Suprapubic skin (tissue), 4 donors: ENCODE data around the gene TYR. TPM values are rescaled to one million over a fixed set of nuclear protein-coding genes. Genes with fewer than 3 reads are reported as not detected.
"Not testable (repeated sequence)": the region's sequence is repeated elsewhere in the genome, so short reads cannot be mapped to it uniquely, and the experiment has no call there.

Source experiments
- DNase-seq, 2 donors: peaks; one replicate each; pipeline ENCODE4 v3.0.0-alpha.2; 2019; ENCODE audit warnings: low spot score in 2 of 2
- H3K27ac ChIP-seq: fragments of 200-600 bp; sonication (generic); one replicate; pipeline ENCODE4 v1.5.1; 2019
- H3K27me3 ChIP-seq: fragments of 200-600 bp; sonication (generic); one replicate; pipeline ENCODE4 v1.5.1; 2019
- H3K36me3 ChIP-seq: fragments of 200-600 bp; sonication (generic); one replicate; pipeline ENCODE4 v1.5.1; 2019
- H3K4me1 ChIP-seq: fragments of 200-600 bp; sonication (generic); one replicate; pipeline ENCODE4 v1.5.1; 2019
- H3K4me3 ChIP-seq: fragments of 200-600 bp; sonication (generic); one replicate; pipeline ENCODE4 v1.5.1; 2019; ENCODE audit warnings: mild to moderate bottlenecking
- H3K9me3 ChIP-seq: fragments of 200-600 bp; sonication (generic); one replicate; pipeline ENCODE4 v1.5.1; 2019
- EP300 ChIP-seq: sonication (generic); formaldehyde crosslinking; IDR thresholded peaks from one replicate; pipeline ENCODE4 v1.6.1; 2017; ENCODE audit warnings: antibody characterized with exemption
- POLR2A ChIP-seq, 2 donors: fragments of 450-650 bp; IDR thresholded peaks; one replicate each; pipeline ENCODE4 v1.6.1; 2017; ENCODE audit warnings: antibody characterized with exemption in 2 of 2, mild to moderate bottlenecking in 2 of 2, moderate library complexity in 2 of 2
- POLR2AphosphoS5 ChIP-seq, 3 donors: sonication (generic); formaldehyde crosslinking; IDR thresholded peaks; one replicate each; pipeline ENCODE4 v1.6.1; 2017; ENCODE audit warnings: antibody characterized with exemption in 3 of 3
- WGBS: methylation state at CpG from one replicate; pipeline ENCODE4 v1.1.5; 2018; 5-methylcytosine and 5-hydroxymethylcytosine counted together
- total RNA-seq, 4 donors: library from RNA; depleted of rRNA; stranded (reverse); fragments of >200 nt; gene quantifications; one replicate each; pipeline ENCODE4 v1.1.0, GENCODE V29; 2016
- TF ChIP-seq, protein P1 (sequence below), 2 donors: fragments of 200-600 bp in 1 of 2; fragments of 450-650 bp in 1 of 2; sonication (generic) in 1 of 2; IDR thresholded peaks; one replicate each; pipeline ENCODE4 v1.5.1; 2016 to 2019; ENCODE audit warnings: antibody characterized with exemption in 2 of 2, mild to moderate bottlenecking in 1 of 2, moderate library complexity in 1 of 2

The TYR gene
- total RNA-seq, 4 donors from 2014 or later: 9.2 to 29.9 (median 16.3) TPM

GRCh38 chr11:89321401-89321800, 143.7 kb downstream of the TYR start:
- H3K4me3 ChIP-seq: no peak overlapping the region
- no peaks in the 10 kb centered on the region for H3K27me3 ChIP-seq
- no peak for DNase-seq
- no peak for TF ChIP-seq POLR2AphosphoS5 (IDR thresholded peaks at IDR 0.05)
- no peak for TF ChIP-seq POLR2A (IDR thresholded peaks at IDR 0.05)
- TF ChIP-seq, protein P1, sequence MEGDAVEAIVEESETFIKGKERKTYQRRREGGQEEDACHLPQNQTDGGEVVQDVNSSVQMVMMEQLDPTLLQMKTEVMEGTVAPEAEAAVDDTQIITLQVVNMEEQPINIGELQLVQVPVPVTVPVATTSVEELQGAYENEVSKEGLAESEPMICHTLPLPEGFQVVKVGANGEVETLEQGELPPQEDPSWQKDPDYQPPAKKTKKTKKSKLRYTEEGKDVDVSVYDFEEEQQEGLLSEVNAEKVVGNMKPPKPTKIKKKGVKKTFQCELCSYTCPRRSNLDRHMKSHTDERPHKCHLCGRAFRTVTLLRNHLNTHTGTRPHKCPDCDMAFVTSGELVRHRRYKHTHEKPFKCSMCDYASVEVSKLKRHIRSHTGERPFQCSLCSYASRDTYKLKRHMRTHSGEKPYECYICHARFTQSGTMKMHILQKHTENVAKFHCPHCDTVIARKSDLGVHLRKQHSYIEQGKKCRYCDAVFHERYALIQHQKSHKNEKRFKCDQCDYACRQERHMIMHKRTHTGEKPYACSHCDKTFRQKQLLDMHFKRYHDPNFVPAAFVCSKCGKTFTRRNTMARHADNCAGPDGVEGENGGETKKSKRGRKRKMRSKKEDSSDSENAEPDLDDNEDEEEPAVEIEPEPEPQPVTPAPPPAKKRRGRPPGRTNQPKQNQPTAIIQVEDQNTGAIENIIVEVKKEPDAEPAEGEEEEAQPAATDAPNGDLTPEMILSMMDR (IDR thresholded peaks at IDR 0.05): no peak
- TF ChIP-seq EP300: no peak
- WGBS: 78% methylated on average over 2 of the region's 2 CpGs
- no peaks in the 10 kb centered on the region for H3K4me1 ChIP-seq
- no peaks in the 10 kb centered on the region for H3K36me3 ChIP-seq
- H3K27ac ChIP-seq: no peak overlapping the region
- H3K9me3 ChIP-seq: no peaks in the 10 kb centered on the region

- Histone ChIP-seq H3K4me1 (no peaks in the 10 kb centered on the region), H3K27ac (no peak overlapping the region), H3K4me3 (no peak overlapping the region), H3K27me3 (no peaks in the 10 kb centered on the region), H3K36me3 (no peaks in the 10 kb centered on the region), H3K9me3 (no peaks in the 10 kb centered on the region)
- no peak for DNase-seq
- 53% methylated on average over 5 of the region's 5 CpGs for WGBS
- no peak for TF ChIP-seq POLR2AphosphoS5 (IDR thresholded peaks at IDR 0.05)
- no peak for TF ChIP-seq EP300
- no peak for TF ChIP-seq POLR2A (IDR thresholded peaks at IDR 0.05)
- TF ChIP-seq, protein P1 (IDR thresholded peaks at IDR 0.05): no peak
These were observed 150.2 kb downstream of the TYR start for GRCh38 chr11:89327885-89328284.

- H3K4me3 ChIP-seq, H3K36me3 ChIP-seq, H3K27ac ChIP-seq, H3K9me3 ChIP-seq, DNase-seq, H3K27me3 ChIP-seq, H3K4me1 ChIP-seq: not testable (repeated sequence)
- 57% methylated on average over 4 of the region's 4 CpGs for whole genome bisulfite sequencing
These were observed 154.3 kb downstream of the TYR start for GRCh38 chr11:89331940-89332339.

DNA sequence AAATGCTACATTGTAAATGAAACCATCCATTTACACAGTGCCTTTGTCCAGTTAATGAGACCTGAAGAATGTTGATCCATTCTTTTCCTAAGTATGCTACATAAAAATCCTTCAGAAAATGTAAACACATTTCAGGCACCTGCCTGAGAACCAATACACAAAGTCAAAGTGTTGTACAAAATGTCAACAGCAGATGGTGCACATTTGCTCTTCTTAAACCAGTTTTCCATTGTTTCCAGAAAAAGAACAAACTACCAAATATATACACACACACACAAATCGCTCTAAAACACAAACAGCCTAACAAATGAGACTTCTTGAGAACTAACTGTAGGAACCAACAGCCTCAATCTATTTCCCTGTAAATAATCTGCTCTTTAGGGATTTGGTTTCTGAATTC, 156.0 kb downstream of the TYR start:
- H3K4me1 ChIP-seq, H3K27me3 ChIP-seq, DNase-seq, H3K9me3 ChIP-seq, H3K4me3 ChIP-seq, H3K27ac ChIP-seq, H3K36me3 ChIP-seq: not testable (repeated sequence)
- TF ChIP-seq, protein P1 (IDR thresholded peaks at IDR 0.05): peak; percentile 5 to 15
- 38% methylated on average over 1 of the region's 1 CpG for WGBS

DNA sequence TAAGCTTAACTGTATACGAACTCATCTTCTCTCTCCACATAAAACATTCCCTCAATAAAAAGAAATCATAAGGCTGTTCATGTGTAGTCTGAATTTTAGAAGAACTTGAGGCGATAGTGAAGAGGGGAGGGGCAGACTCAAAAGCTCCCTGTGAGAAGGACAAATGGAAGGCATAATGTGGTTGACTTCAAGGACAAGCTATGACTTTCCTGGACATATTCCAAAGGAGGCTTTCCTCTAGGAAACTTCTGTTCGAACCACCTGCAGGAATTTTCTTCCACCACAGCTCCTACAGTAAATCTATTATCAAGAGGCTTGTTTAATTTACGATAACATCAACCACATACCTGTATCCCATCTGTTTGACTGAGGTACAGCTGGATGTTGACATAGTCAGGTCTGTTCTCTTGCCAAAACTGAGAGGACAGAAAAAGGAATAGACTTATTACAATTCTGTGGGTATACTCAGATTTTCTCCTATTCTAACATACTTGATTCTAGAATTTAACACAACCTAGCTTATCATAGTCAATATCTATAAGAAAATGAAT, 159.5 kb downstream of the TYR start:
- H3K4me3 ChIP-seq, H3K36me3 ChIP-seq, H3K4me1 ChIP-seq, H3K9me3 ChIP-seq, H3K27ac ChIP-seq, DNase-seq, H3K27me3 ChIP-seq: not testable (repeated sequence)
- 60% methylated on average over 4 of the region's 4 CpGs for WGBS

DNA sequence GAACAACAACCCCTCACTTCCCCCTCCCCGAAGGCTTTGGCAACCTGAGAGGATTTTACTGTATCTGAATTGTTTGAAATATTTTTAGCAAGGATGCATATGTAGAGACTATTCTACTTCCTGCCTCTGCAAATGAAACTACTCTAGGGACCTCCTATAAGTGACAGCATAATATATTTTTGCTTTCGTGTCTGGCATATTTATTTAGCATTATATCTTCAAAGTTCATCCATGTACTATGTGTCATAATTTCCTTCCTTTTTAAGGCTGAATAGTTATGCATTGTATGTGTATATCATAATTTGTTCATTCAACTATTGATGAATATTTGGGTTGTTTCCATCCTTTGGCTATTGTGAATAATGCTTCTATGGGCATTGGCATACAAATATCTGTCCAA, 160.4 kb downstream of the TYR start:
- not testable (repeated sequence) for H3K9me3 ChIP-seq, H3K4me1 ChIP-seq, H3K27me3 ChIP-seq, H3K4me3 ChIP-seq, H3K27ac ChIP-seq, DNase-seq, H3K36me3 ChIP-seq
- 45% methylated on average over 2 of the region's 2 CpGs for WGBS

DNA sequence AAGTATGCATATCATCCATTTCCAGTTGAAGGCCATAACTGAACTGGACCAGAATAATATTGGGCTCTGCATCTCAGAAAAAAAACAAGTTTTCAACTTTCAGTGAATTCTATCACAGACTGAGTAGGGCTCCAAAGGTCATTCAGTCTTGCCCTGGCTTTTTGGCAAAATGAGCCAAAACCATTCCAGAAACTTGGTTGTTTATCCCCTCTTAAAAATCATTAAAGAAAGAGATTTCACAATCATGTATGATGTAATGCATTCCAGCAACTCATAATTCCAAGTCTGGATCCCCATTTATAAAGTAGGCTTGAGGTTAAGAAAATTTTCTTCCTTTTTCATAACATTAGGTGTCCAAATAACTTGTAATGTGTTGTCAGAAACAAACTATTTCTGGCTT, 162.8 kb downstream of the TYR start:
- H3K27me3 ChIP-seq, DNase-seq, H3K9me3 ChIP-seq, H3K4me3 ChIP-seq, H3K36me3 ChIP-seq, H3K4me1 ChIP-seq, H3K27ac ChIP-seq: not testable (repeated sequence)

DNA sequence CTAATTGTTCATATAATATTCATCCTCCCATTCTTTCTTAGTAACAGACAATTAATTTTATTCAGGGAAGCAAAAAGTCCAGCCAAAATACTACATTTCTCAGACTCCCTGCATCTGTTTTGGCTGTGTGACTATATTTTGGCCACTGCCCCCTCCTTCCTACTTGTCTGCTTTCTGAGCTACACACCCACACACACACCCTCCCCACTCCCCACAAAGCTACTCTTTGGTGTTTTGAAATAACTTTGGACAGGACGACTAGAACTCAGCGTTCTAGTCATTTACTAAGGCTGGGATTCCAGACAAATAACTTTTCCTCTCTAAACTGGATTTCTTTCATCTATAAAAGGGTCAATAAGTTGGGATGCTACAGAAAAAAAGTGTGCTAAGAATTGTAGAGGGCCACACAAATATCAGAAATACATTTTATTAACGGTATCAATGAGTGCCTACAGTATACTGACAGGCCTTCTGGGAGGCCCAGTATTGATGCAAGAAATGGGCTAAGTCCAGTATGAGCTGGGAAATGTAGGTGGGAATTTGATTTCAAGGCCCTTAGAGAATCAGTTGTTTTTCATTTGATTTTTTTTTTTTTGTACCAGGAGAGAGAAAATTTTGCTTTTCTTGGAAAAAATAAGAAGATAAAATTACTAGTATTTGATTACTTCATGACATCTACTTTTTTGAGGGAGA, 165.4 kb downstream of the TYR start:
- peak in 1 of 2 donors; percentile 80 for DNase-seq
- not testable (repeated sequence) for H3K27me3 ChIP-seq, H3K4me1 ChIP-seq, H3K27ac ChIP-seq, H3K4me3 ChIP-seq, H3K9me3 ChIP-seq, H3K36me3 ChIP-seq
- 38% methylated on average over 3 of the region's 3 CpGs for WGBS
